NCI-H460 (cell line): Measurements from ENCODE around the gene PPP1R1B. TPM values are rescaled to one million over a fixed set of nuclear protein-coding genes. Genes with fewer than 3 reads are reported as not detected.
"Not testable (repeated sequence)": the region's sequence is repeated elsewhere in the genome, so short reads cannot be mapped to it uniquely, and the experiment has no call there.

ENCODE experiments used
- DNase-seq: peaks from one replicate; pipeline ENCODE4 v3.0.0-alpha.2; 2016; ENCODE audit warnings: low read depth; ENCODE audit errors: extremely low read depth
- polyA plus RNA-seq: library from polyadenylated mRNA; depleted of rRNA; stranded (reverse); fragments of >200 nt; gene quantifications from 2 replicates; pipeline ENCODE4 v1.2.3, GENCODE V29; 2014; cell fraction: nucleus; rRNA removed
- total RNA-seq: library from RNA; depleted of rRNA; stranded (reverse); fragments of >200 nt; shearing (Covaris generic); gene quantifications from 2 replicates; pipeline ENCODE4 v1.2.3, GENCODE V29; 2014; rRNA removed

Gene PPP1R1B
- total RNA-seq = 0.05 TPM in 1 of 2 replicates, not detected in the other
- not detected in 2 replicates for polyA plus RNA-seq

DNA sequence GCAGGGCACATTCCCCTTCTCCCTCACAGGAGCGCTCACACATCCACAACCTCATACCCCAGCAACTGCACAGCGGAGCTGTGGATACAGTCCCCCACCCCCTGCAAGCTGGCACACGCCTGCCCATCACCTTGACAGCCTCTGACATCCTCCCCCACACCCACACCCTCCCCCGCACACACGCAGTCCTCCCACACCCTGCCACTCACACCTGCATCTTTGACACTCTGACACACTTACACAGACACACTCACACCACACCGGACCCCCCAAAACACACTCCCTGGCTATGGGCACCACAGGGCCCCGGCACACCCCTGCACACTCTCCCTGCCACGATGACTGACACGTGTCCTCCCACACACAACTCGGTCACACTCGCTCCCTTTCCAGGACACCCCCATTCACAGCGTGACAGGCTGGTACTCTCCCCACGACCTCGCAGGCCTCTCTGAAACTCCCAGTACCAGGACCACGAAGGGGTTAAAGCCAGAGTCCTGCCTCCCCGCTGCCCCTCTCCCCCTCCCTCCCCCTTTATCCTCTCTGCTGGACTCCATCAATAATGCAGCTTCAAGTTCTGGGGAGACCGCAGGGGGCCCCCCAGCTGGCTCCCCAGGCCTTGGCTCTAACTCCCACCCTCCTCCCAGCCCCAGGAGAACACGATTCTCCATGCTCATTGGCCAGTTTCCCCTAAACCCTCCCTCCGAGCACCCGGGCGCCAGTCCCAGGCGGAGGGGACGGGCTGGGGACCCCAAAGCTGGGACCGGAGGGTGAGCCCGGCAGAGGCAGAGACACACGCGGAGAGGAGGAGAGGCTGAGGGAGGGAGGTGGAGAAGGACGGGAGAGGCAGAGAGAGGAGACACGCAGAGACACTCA is at the start of gene PPP1R1B:
Gene PPP1R1B (plus strand): TSS at position 782 of the 876 bp plus-strand sequence. CDS start 441 bp downstream, outside the sequence.
- DNase-seq = no peak

DNA sequence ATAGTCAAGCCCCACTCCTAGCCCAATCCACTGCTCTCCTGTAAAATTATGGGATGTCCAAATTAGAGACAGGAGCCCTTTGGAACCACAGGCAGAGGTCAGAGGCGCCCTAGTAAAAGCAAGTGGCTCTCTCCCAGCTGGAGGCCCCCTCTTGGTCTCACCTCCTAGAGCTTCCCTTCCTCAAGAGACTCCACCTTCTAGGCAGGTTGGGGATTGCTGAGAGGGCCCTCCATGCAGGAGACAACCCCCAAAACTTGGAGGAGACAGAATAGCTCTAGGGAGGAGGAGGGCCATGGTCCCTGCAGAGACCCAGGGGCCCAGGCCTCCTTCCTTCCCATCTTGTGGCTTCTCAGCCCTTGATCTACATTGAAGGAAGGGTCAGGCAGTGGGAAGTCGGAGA is 48.5 kb upstream of the PPP1R1B start:
- DNase-seq = no peak

DNA sequence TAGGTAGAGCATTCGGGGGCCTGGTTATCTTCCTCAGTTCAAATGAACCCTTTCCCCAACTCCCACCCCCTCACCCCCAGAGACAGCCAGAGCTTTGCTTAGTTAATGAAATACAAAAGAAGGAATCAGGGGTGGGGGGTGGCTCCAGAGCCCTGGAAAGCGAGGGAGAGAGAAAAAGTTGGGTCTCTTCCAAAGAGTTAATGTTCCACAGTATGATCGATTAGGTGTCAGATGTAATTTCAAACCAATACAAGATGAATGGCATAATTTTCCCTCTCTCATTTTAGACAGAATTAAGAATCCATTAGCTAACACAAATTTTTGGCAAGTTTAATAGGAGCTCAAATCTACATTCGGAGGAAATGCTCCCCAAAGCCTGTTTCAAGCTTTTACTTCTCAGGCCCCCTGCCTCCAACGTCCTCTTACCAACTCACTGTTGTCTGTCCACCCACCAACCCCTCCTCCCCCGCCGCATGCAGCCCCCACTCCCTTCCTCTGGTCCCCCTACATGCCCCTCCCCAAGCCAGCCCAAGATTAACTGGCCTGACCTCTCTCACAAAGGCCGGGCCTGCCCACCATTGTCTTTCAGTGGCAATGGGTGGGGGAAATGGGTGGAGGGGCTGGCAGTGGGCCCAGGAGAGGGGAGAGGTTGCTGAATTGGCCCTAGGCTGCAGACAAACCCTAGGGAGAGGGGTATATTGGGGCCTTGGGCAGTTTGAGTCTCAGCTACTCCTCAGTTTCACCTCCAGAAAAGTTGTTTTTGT is 47.3 kb upstream of the PPP1R1B start:
- no peak for DNase-seq

DNA sequence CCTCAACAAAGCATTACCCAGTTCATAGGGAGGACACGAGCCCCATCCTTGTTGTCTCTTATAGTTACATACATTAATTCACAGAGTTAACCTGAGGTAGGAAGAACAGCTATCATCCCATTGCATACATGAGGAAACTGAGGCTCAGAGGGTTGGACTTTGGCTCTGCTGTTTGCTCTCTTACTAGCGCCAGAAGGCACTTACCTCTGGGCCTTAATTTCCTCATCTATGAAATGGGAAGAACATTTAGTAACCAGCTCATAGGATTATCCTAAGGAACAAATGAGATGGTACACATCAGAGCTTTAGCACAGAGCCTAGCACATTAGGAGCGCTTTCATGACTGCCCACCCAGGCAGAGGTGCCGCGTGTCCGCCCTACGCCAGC is 46.7 kb upstream of the PPP1R1B start:
- no peak for DNase-seq

DNA sequence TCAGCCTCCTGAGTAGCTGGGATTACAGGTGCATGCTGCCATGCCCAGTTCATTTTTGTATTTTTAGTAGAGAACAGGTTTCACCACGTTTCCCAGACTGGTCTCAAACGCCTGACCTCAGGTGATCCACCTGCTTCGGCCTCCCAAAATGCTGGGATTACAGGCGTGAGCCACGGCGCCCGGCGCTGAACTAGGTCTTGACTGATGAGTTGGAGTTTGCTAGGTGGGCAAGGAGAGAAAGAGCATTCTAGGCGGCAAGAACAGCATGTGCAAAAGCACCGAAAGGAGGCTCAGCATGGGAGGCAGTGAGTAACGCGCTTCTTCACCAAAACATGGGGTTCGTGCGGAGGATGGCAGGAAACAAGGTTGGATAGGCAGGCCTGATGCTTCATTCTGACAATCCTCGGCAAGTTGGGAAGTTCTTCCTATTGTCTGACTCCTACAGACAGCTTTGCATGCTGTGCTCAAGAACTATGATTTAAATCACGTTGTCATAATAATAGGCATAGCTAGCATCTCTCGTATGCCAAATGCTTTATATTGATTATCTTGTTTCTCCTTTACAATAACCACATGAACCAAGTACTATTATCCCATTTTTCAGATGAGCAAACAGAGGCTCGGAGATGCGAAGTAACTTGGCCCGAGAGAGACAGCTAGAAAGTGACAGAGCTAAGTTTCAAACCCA is 45.5 kb upstream of the PPP1R1B start:
- DNase-seq = no peak

DNA sequence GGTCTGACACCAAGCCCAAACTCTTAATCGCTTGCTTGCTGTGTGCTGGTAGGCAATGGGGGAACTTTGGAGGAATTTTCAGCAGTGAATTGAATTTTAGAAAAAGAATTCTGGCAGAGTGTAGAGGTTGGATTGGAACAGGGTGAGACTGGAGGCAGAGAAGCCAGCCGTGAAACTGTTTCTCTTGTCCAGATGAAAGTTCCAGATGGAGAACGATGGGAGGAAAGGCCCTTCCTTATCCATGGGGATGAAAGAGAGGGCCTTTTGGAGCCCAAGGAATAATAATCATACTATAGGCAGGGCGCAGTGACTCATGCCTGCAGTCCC is 45.0 kb upstream of the PPP1R1B start:
- DNase-seq = no peak

DNA sequence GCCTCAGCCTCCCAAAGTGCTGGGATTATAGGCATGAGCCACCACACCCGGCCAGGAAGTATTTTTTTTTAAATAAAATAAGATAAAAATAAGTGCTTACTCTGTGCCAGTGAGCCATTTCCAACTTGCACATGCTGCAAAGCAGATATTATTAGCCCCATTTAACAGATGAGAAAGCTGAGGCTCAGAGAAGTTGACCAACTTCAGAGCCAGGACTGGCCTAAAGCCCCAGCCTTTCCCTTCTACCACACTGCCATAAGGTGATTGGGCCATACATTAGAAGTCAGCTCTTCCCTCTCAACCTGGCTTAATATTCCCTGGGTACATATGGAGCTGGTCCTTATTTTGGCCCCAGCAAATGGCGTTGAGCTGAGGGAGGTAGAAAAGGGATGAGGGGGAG is 44.1 kb upstream of the PPP1R1B start:
- DNase-seq = no peak

DNA sequence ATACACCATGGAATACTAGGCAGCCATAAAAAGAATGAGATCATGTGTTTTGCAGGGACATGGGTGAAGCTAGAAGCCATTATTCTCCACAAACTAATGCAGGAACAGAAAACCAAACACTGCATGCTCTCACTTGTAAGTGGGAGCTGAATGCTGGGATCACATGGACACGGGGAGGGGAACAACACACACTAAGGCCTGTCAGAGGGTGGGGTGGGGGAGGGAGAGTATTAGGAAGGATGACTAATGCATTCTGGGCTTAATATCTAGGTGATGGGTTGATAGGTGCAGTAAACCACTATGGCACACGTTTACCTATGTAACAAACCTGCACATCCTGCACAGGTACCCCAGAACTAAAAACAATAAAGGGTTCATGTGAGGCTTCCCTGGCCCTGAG is 36.6 kb upstream of the PPP1R1B start:
- not testable (repeated sequence) for DNase-seq

DNA sequence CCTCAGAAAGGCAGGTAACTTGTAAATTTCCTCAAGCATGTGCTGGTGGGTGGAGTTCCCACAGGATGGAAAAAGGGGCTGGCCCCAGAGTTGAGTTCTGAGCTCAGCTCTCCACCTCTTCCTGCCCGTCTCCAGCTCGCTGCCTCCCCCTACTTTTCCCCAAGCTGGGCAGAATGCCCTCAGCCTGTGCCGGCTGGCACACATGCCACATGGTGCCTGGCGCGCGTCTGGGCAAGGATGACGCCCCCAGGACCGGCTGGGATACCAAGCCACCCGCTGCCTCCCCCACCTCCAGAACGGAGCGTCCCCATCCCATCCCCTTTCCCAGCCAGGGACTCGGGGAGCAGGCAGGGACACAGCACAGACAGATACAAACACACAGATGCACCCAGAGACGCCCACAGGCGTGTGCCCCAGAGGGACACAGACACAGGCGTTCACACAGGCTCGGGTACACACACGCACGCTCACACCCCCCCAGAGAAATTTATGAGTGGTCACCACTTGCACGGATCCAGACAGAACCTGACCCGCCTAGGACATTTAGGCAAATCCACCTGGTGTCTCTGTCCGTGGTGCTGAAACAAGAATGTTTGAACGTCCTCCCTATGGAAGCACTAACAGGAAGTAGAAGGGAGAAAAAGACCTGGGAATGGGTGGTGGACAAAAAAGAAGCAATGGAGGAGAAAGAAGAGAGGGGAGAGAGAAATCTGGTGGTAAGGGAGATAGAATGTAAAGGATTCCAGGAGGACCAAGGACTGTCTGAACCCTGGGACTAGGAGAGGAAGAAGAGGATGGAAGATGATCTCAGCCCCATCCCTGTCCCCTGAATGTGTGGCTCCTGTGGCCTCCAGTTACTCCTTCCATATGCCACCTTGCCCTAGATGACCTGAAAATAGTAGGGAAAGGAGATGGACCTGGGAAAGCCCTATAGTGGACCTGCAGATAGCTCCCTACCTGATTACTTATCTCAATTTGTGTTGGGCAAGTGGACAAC is 34.5 kb upstream of the PPP1R1B start:
- DNase-seq = peak; percentile 52

DNA sequence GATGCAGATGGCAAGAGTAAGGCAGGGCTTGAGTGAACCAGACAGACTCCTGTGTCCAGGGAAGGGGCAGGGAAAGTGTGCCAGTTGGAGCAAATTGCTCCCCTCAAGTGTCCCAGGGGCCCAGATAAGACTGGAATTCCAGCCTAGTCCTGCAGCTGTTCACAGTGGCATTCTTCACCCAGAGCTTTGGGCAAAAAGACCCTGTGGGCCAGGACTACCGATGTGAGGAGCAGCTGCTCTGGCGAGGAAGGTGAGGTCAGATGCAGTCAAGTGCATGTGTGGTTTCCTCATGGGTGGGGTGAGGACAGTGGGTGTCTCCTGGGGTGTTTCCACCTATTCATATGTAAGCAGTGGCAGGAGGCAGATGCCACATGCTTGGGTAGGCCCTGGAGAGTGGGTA is 33.4 kb upstream of the PPP1R1B start:
- DNase-seq = no peak

DNA sequence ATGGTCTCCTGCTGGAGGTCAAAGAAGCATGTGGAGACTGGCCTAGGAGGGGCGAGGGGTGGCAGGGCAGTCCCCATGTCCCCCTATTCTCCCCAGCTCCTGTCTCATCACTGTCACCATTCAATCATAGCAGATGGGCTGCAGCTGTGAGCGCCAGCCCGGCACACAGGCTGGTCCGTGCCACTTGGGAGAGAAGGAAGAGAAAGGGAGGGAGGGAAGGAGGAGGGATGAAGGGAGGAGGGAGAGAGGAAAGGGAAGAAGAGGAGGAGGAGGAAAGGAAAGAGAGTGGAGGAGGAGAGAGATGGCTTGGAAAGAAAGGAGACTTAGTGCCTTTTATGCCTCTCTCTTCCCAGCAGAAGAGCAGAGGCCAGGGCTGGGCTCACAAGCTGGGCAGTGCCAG is 31.5 kb upstream of the PPP1R1B start:
- no peak for DNase-seq

DNA sequence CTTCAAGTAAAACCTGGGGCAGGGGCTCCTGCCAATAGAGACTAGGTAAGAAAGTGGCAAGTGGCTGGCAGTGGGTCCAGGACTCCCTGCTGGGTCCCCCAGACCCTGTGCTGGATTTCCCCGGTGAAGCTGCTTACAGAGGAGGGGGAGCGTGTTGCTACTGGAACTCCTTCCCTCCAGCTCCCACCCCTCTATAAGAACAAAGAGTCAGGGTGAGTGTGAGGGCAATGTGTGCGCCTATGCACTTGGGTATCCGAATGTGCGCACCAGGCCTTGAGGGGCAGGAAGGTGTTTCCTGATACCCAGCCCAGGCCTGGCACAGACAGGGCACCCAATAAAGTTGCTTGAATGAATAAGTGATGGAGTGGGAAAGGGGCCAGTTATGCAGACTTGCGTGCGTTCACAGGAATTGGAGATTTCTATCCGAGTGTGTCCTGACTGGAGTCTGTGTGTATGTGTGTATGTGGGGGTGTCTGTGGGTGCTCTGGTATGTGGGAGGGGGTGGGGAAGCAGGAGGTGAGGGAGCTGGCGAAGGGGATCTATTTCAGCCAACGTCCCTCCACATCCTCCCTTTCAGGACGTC is 30.7 kb upstream of the PPP1R1B start:
- no peak for DNase-seq

DNA sequence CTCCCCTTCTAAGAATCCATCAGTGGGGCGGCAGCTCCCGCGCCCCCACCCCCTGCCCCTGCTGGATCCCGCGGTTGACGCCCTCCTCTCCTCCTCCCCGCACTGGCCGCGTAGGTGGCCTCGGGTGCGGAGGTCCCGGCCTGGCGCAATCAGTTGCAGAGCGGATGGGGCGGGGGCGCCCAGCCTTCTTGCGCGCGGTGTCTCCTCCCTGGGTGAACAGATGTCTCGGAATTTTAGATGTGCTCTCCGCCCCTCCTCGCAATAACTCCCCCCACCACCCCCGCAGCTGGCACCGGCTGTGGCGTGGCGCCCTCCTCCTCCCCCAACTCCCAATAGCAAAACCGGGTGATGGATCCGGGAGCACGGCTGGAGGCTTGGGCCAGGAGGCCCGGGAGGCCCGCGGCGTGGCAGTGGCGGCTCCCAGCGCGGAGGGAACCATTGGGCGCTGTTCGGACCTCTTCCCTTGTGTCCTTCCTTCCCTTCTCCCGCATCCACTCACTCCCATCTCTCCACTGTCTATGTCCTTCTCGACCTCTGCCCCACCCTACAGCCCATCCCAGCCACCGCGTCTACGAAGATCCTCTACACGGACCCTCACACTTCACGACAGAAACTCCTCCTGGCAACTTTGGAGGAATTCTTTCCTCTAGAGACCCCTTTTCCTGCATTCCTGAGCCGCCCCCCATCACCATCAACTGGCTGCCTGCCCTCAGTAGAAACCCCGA is 30.0 kb upstream of the PPP1R1B start:
- DNase-seq = no peak

DNA sequence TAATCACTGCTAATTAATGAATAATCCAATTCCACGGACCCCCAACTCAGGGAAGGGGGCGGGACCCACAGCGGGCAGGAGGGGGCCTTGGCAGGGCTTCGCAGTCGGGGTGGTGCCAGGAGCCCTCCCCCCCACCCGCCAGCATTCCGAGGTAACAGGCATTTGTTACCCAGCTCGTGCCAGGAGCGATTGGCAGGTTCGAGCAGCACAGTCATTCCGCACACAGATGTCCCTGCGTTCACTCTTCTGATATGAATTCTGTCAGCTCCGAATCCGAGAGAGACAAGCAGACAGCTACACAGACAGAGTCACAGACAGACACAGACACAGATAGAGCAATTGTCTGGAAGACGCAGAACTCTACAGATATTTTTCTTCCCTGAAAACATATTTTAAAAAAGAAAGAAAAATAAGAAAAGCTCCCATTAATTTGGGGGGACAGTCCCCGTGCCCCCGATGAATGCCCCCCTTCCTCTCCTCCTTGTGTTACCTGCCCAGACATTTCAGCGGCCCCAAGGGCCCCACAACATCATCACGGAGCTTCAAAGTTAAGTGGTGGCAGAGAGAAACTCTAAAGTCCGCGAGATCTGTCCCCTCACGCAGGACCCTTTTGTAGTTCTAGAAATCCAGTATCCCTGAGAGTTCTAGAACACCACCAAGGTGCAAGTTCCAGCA is 29.2 kb upstream of the PPP1R1B start:
- no peak for DNase-seq

DNA sequence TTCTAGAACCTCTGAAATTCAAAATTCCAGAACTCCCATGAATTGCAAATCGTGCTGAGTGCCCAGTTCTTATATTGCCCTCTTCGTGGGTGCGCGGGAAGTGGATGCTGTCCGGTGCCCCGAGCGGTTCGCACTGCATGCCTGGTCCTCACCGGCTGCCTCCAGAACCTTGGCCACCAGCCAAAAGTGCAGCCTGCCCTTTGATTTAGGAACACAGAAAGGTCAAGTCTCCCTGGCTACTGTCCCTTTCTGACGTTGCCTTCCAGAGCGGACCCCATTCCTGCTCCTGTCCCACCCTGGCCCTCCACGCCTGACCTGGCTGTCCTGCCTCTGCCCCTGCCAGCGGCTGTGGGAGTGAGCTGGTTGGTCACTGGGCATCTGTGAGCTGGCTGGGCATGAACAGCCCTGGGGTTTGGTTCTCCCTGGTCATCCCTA is 28.7 kb upstream of the PPP1R1B start:
- DNase-seq = no peak

DNA sequence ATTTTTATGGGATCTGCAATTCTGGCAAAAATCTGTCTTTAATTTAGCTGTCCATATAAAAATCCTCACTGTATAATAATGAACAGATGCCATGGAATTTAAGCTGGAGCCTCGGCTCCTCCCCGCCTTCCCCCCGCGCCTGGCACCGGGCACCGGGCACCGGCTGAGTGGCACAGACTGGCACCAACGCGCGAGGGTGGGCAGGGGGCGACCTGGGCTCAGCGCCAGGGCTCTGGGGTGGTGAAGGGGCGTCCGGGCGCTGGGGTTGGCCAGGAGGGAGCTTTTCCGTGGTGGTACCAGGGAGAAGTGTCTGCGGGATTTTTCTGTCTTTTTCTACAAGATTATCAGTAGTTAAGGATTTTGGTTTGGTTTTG is 28.1 kb upstream of the PPP1R1B start:
- no peak for DNase-seq

DNA sequence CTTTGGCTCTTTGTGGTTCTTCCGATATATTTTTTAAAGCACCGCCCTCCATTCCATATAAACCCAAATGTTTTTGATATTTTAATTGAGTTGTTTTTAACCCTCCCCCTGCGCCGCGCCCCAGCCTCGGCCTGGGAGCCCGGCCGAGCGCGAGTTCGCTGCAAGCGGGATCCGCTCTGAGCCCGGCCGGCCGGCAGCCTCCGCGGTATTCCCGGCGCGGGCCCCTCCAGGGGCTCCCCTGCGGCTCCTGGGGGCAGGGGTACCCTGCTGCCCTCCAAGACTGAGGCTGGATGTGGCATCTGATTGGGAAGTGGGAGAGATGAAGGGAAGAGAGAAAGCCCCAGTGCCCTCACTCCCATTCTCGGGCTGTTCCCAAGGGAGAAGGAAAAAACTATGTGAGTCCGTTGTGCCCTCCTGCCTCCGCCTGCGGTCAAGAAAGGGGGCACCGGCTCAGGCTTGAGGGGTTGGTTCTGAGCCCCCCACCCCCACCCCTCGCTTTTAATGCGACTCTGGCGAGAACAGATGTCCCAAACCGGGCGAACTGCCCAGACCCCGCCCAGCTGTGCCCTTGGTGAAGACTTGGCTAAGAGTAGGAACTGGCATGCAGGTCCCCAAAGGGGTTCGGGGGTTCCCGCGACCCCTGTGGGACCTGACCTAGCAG is 27.6 kb upstream of the PPP1R1B start:
- DNase-seq = no peak

DNA sequence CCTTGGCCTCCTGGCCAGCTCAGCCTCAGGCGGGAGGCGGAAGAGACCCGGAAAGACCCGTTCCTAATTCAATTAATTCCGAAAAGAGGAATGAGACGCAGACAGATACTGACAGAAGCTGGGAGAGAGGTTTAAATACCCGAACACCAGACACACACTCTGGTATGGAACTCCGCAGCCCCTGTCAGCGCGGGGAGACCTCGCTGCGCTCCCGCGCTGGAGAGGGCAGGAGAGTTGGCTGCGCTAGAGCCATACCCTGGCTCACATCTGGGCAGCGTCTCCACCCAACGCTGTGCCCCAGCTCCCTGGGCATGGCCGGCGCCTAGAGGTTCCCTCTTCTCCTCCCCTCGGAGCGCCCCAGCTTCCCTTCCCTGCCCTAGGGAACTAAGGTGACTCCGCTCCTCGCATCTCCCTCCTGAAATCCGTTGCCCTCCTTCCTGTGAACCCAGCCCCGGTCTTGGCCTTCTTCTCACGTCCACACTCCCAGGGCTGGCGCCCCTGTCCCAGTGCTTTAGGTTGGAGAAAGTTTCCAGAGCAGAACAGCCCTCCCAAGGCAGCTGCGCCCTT is 27.0 kb upstream of the PPP1R1B start:
- DNase-seq = no peak
